A673 (cell line): ENCODE data around the gene LY86. TPM values are rescaled to one million over a fixed set of nuclear protein-coding genes. Genes with fewer than 3 reads are reported as not detected.

Source experiments
- BruUV-seq: library from RNA; stranded (reverse); fragments of 400-500 nt; replicated peaks from 2 replicates; lab custom pipeline; 2021; lab: Mats Ljungman, UMichigan
- CTCF ChIA-PET: fragments of 300-600 bp; sonication (Branson Sonifier 250); formaldehyde crosslinking; loops from one replicate; lab custom pipeline; 2022; ENCODE audit warnings: antibody characterized with exemption; lab: Charles Lee
- POLR2A ChIA-PET: fragments of 300-600 bp; sonication (Branson Sonifier 250); formaldehyde crosslinking; loops from one replicate; lab custom pipeline; 2022; ENCODE audit warnings: antibody characterized with exemption; ENCODE audit not compliant: low non-redundant PET; lab: Charles Lee
- DNase-seq: peaks from one replicate; pipeline ENCODE4 v3.0.0-alpha.2; 2015; ENCODE audit warnings: low spot score
- H3K27ac ChIP-seq: fragments of 200-600 bp; sonication (generic); 2 replicates; pipeline ENCODE4 v1.5.1; 2016; ENCODE audit warnings: mixed run types, low read depth, mild to moderate bottlenecking, mixed read lengths, antibody characterized with exemption, low read length; ENCODE audit not compliant: poor library complexity, severe bottlenecking
- H3K27me3 ChIP-seq: fragments of 200-600 bp; sonication (generic); replicated peaks from 2 replicates; pipeline ENCODE4 v1.6.1; 2017; ENCODE audit warnings: mixed run types, low read depth, mild to moderate bottlenecking, mixed read lengths, antibody characterized with exemption, low read length; ENCODE audit not compliant: insufficient read depth, poor library complexity
- H3K36me3 ChIP-seq: fragments of 200-600 bp; sonication (generic); 2 replicates; pipeline ENCODE4 v1.6.1; 2016; ENCODE audit warnings: mixed run types, mild to moderate bottlenecking, mixed read lengths, antibody characterized with exemption, low read length; ENCODE audit not compliant: insufficient read depth, poor library complexity, severe bottlenecking
- H3K4me1 ChIP-seq: fragments of 200-600 bp; sonication (generic); 2 replicates; pipeline ENCODE4 v1.6.1; 2017; ENCODE audit warnings: mixed run types, mild to moderate bottlenecking, mixed read lengths, antibody characterized with exemption, low read length; ENCODE audit not compliant: insufficient read depth, poor library complexity, severe bottlenecking
- H3K4me3 ChIP-seq: fragments of 200-600 bp; sonication (generic); 2 replicates; pipeline ENCODE4 v1.5.1; 2016; ENCODE audit warnings: low read depth, mixed run types, mild to moderate bottlenecking, mixed read lengths, low read length; ENCODE audit not compliant: poor library complexity, severe bottlenecking
- H3K9me3 ChIP-seq: fragments of 200-600 bp; sonication (generic); 2 replicates; pipeline ENCODE4 v1.6.1; 2016; ENCODE audit warnings: mixed run types, low read depth, mild to moderate bottlenecking, mixed read lengths, antibody characterized with exemption, low read length; ENCODE audit not compliant: poor library complexity, severe bottlenecking
- EZH2 ChIP-seq: fragments of 200-600 bp; sonication (generic); IDR thresholded peaks from 2 replicates; pipeline ENCODE4 v1.6.1; 2017; ENCODE audit warnings: borderline replicate concordance, low read depth, mild to moderate bottlenecking, mixed read lengths, antibody characterized with exemption, low read length; ENCODE audit not compliant: poor library complexity, severe bottlenecking
- intact Hi-C: fragments of 100-400 bp; cut with micrococcal nuclease; formaldehyde crosslinking; loops from one replicate; pipeline ENCODE4 v1.10.0; 2022; ENCODE audit not compliant: unreplicated experiment
- total RNA-seq: library from RNA; stranded (reverse); gene quantifications from 2 replicates; pipeline ENCODE4 v1.2.3, GENCODE V29; 2021
- TF ChIP-seq, protein P1 (sequence below): fragments of 300-800, 200-600 bp; sonication (generic); conservative IDR thresholded peaks from 2 replicates; pipeline ENCODE4 v1.5.1; 2017; ENCODE audit warnings: low read depth, mild to moderate bottlenecking, antibody characterized with exemption, low read length, moderate library complexity, mixed read lengths

LY86 gene
- total RNA-seq, 1 experiment from 2014 or later, result not detected

DNA sequence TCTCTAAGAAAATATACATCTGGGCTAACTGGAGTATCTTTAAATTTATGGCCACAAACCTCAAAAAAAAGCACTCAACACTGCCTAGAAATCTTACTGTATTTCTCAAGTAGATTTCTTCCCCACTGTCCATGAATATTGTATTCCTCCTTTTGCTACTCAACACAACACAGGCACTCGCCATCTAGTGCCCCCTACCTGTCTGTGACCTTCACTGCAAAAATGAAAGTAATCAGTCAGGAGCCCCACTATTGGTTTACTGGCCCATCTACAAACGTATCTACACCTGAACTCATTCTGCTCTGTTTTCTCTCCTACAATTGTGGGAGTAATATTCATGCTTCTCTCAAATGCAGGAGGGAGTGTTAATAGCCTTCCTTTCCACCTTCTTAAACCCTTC lies 58.3 kb downstream of the LY86 start:
- no peak overlapping the region for H3K27ac ChIP-seq
- CTCF ChIA-PET, result no interaction called here
- no peaks in the 10 kb centered on the region for H3K36me3 ChIP-seq
- H3K9me3 ChIP-seq, result no peaks in the 10 kb centered on the region
- DNase-seq, result no peak
- H3K27me3 ChIP-seq, result no peaks in the 10 kb centered on the region
- BruUV-seq, result no TSS peak
- POLR2A ChIA-PET, result no interaction called here
- intact Hi-C loops, result no loop called here
- TF ChIP-seq, protein P1, sequence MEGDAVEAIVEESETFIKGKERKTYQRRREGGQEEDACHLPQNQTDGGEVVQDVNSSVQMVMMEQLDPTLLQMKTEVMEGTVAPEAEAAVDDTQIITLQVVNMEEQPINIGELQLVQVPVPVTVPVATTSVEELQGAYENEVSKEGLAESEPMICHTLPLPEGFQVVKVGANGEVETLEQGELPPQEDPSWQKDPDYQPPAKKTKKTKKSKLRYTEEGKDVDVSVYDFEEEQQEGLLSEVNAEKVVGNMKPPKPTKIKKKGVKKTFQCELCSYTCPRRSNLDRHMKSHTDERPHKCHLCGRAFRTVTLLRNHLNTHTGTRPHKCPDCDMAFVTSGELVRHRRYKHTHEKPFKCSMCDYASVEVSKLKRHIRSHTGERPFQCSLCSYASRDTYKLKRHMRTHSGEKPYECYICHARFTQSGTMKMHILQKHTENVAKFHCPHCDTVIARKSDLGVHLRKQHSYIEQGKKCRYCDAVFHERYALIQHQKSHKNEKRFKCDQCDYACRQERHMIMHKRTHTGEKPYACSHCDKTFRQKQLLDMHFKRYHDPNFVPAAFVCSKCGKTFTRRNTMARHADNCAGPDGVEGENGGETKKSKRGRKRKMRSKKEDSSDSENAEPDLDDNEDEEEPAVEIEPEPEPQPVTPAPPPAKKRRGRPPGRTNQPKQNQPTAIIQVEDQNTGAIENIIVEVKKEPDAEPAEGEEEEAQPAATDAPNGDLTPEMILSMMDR, result peak; percentile 33; the same call in 1 of the 2 replicates
- TF ChIP-seq EZH2, result no peak
- H3K4me1 ChIP-seq, result no peaks in the 10 kb centered on the region
- H3K4me3 ChIP-seq, result no peak overlapping the region

DNA sequence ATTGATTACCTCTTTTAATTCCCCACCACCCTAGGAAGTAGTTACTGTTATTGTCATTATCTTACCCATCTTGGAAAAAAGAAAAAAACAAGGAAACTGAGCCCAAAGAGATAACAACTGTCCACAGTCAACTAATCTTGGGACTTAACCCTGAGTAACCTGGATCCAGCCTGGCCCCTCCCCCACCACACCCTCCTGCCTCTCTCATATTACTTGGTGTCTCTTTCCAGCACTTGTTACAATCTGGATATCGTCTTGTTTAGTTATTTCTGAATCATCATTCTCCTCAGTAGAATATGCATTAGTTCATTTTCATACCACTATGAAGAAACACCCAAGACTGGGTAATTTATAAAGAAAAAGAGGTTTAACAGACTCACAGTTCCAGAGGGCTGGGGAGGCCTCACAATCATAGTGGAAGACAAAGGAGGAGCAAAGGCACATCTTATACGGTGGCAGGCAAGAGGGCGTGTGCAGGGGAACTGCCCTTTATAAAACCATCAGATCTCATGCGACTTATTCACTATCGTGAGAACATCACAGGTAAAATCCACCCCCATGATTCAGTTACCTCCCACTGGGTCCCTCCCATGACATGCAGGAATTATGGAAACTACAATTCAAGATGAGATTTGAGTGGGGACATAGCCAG lies 60.3 kb downstream of the LY86 start:
- H3K4me1 ChIP-seq, result no peaks in the 10 kb centered on the region
- ChIA-PET CTCF (no interaction called here), POLR2A (no interaction called here)
- DNase-seq, result no peak
- no TSS peak for BruUV-seq
- no peaks in the 10 kb centered on the region for H3K36me3 ChIP-seq
- TF ChIP-seq EZH2, result no peak
- TF ChIP-seq, protein P1, result no peak
- no peaks in the 10 kb centered on the region for H3K27me3 ChIP-seq
- no peak overlapping the region for H3K27ac ChIP-seq
- H3K4me3 ChIP-seq, result no peak overlapping the region
- no peaks in the 10 kb centered on the region for H3K9me3 ChIP-seq
- intact Hi-C loops, result no loop called here

DNA sequence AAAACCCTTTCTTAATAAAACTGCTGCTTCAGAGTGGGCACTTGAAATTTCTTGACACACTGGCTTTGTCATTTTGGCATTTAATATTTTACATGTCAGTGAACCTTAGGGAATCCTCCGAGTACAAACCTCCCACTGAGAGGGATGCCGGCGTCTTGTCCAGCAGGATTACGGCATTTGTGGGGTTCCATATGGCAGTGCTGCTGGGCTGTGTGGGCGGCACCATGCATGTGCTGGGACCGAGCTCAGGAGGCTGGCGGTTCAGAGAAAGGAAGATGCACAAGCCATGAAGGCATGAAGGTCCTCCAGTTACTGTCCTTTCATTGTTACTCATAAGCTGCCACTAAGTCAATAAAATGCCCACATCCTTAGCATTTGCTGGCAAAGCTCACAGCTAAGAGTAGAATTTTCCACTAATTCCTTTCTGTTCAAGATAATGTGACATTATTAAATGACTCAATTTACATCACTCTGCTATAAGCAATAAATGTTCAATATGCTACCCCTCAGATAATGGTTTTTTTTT lies 61.4 kb downstream of the LY86 start:
- ChIA-PET CTCF (no interaction called here), POLR2A (no interaction called here)
- Histone ChIP-seq H3K27ac (no peak overlapping the region), H3K36me3 (no peaks in the 10 kb centered on the region), H3K9me3 (no peaks in the 10 kb centered on the region), H3K4me3 (no peak overlapping the region), H3K27me3 (no peaks in the 10 kb centered on the region), H3K4me1 (no peaks in the 10 kb centered on the region)
- no peak for TF ChIP-seq EZH2
- TF ChIP-seq, protein P1, result no peak
- no peak for DNase-seq
- BruUV-seq, result no TSS peak
- intact Hi-C loops, result no loop called here
